Measurements from ENCODE around the gene CYS1. TPM values are rescaled to one million over a fixed set of nuclear protein-coding genes. Genes with fewer than 3 reads are reported as not detected.

CYS1 gene
- total and polyA plus RNA-seq, 2 of the 13 experiments (the other 11 are each of a cell fraction or from before 2014, with no cell fraction given), result 0.04 TPM; not detected in 1

- TF ChIP-seq ZNF275 (CRISPR knock-in tag; IDR thresholded peaks at IDR 0.05; ENCODE audit: borderline replicate concordance), result 0 out of 2 replicates have a peak, but pooled peaks have one; percentile 29
- no peak for TF ChIP-seq ZBTB42 (CRISPR knock-in tag; IDR thresholded peaks at IDR 0.05)
- no peak for TF ChIP-seq CBX1 (IDR thresholded peaks at IDR 0.05; ENCODE audit: low read depth)
- TF ChIP-seq FOXK2 (IDR thresholded peaks at IDR 0.05), result no peak
- no peak for TF ChIP-seq HNRNPL (IDR thresholded peaks at IDR 0.05; ENCODE audit: low read depth, low read length)
- TF ChIP-seq FOSL1 (CRISPR knock-in tag; IDR thresholded peaks at IDR 0.05; ENCODE audit: borderline replicate concordance), result no peak
- peak; percentile 42; the same call in 1 of the 2 replicates for TF ChIP-seq TBX2 (CRISPR knock-in tag; IDR thresholded peaks at IDR 0.05; ENCODE audit: borderline replicate concordance)
- TF ChIP-seq ZNF552 (CRISPR knock-in tag; IDR thresholded peaks at IDR 0.05; ENCODE audit: borderline replicate concordance), result no peak
- TF ChIP-seq CHD4 (IDR thresholded peaks at IDR 0.05; ENCODE audit: borderline replicate concordance, low read length), result no peak
- no peak for TF ChIP-seq DMTF1 (CRISPR knock-in tag; IDR thresholded peaks at IDR 0.05)
- no peak for TF ChIP-seq ZBTB46 (CRISPR knock-in tag; IDR thresholded peaks at IDR 0.05; ENCODE audit: borderline replicate concordance)
- TF ChIP-seq ZNF772 (CRISPR knock-in tag; IDR thresholded peaks at IDR 0.05), result peak; percentile 30; the same call in 1 of the 2 replicates
- no peak for TF ChIP-seq ZNF234 (CRISPR knock-in tag; conservative IDR thresholded peaks at IDR 0.05)
Measured at GRCh38 chr2:10097352-10098148, 17.3 kb upstream of the CYS1 start (continued).

All from HepG2 (cell line).